H54 (cell line): ENCODE measurements around the gene EIF3A.
"Not testable (repeated sequence)": the region's sequence is repeated elsewhere in the genome, so short reads cannot be mapped to it uniquely, and the experiment has no call there.

ENCODE experiments used
- DNase-seq: peaks from one replicate; pipeline ENCODE4 v3.0.0; 2011; ENCODE audit warnings: low spot score, mixed read lengths; ENCODE audit not compliant: insufficient read length
- FAIRE-seq: peaks from 3 replicates; lab custom pipeline; 2011; peaks lifted over from hg19 to GRCh38; lab: Jason Lieb, UNC
- POLR2A ChIP-seq: IDR thresholded peaks from 2 replicates; pipeline ENCODE4 v1.6.1; 2011; ENCODE audit warnings: low read depth, mild to moderate bottlenecking, low read length

Gene EIF3A

GRCh38 chr10:119042169-119042568 lies 38.4 kb downstream of the EIF3A start:
- DNase-seq (no peak), FAIRE-seq (no peak)
- TF ChIP-seq POLR2A = no peak

- no peak for TF ChIP-seq POLR2A
- FAIRE-seq = no peak
- no peak for DNase-seq
Observed at GRCh38 chr10:119041326-119041725, 39.3 kb downstream of the EIF3A start.

GRCh38 chr10:119039161-119039560 lies 41.5 kb downstream of the EIF3A start:
- TF ChIP-seq POLR2A = no peak
- no peak for FAIRE-seq
- DNase-seq = no peak

- TF ChIP-seq POLR2A = no peak
- FAIRE-seq = no peak
- DNase-seq = no peak
Observed at GRCh38 chr10:119031496-119032059, 49.0 kb downstream of the EIF3A start.

- DNase-seq = no peak
- FAIRE-seq = no peak
- no peak for TF ChIP-seq POLR2A
Observed at GRCh38 chr10:119030421-119031250, 50.0 kb downstream of the EIF3A start.

- peak; percentile 87 for TF ChIP-seq POLR2A
- FAIRE-seq = no peak
- DNase-seq = peak; percentile 48
Observed at GRCh38 chr10:119029613-119030420, 50.8 kb downstream of the EIF3A start, which contains the start of gene NANOS1. TSS of gene NANOS1 (plus strand) at chr10:119029714. CDS start at chr10:119029802, 88 bp downstream.

GRCh38 chr10:119028900-119029612 lies 51.6 kb downstream of the EIF3A start:
- FAIRE-seq (no peak), DNase-seq (peak; percentile 70)
- TF ChIP-seq POLR2A = no peak

- DNase-seq, FAIRE-seq: not testable (repeated sequence)
Observed at GRCh38 chr10:119028445-119028899, 52.1 kb downstream of the EIF3A start.

- no peak for FAIRE-seq
- no peak for TF ChIP-seq POLR2A
- DNase-seq = no peak
Observed at GRCh38 chr10:119026301-119027110, 54.1 kb downstream of the EIF3A start.

GRCh38 chr10:119025776-119026175 lies 54.8 kb downstream of the EIF3A start:
- no peak for DNase-seq
- TF ChIP-seq POLR2A = no peak
- FAIRE-seq = no peak

GRCh38 chr10:119025336-119025735 lies 55.3 kb downstream of the EIF3A start:
- no peak for FAIRE-seq
- TF ChIP-seq POLR2A = no peak
- peak; percentile 67 for DNase-seq

- TF ChIP-seq POLR2A = no peak
- DNase-seq (no peak), FAIRE-seq (no peak)
Observed at GRCh38 chr10:119024882-119025281, 55.7 kb downstream of the EIF3A start.

- no peak for FAIRE-seq
- TF ChIP-seq POLR2A = no peak
- DNase-seq = no peak
Observed at GRCh38 chr10:119023553-119023868, 57.1 kb downstream of the EIF3A start.
